MM.1S (cell line): Measurements from ENCODE around the gene OR52E5.

Experiments
- EZH2 ChIP-seq: fragments of 300-600 bp; sonication (generic); optimal IDR thresholded peaks from 2 replicates; pipeline ENCODE3; 2017; ENCODE audit warnings: low read depth, mild to moderate bottlenecking, antibody characterized with exemption, low read length, mixed read lengths
- TF ChIP-seq, protein P1 (sequence below): fragments of 300-600 bp; sonication (generic); IDR thresholded peaks from 2 replicates; pipeline ENCODE4 v1.5.1; 2016; ENCODE audit warnings: antibody characterized with exemption, low read length, mixed read lengths

- TF ChIP-seq, protein P1, sequence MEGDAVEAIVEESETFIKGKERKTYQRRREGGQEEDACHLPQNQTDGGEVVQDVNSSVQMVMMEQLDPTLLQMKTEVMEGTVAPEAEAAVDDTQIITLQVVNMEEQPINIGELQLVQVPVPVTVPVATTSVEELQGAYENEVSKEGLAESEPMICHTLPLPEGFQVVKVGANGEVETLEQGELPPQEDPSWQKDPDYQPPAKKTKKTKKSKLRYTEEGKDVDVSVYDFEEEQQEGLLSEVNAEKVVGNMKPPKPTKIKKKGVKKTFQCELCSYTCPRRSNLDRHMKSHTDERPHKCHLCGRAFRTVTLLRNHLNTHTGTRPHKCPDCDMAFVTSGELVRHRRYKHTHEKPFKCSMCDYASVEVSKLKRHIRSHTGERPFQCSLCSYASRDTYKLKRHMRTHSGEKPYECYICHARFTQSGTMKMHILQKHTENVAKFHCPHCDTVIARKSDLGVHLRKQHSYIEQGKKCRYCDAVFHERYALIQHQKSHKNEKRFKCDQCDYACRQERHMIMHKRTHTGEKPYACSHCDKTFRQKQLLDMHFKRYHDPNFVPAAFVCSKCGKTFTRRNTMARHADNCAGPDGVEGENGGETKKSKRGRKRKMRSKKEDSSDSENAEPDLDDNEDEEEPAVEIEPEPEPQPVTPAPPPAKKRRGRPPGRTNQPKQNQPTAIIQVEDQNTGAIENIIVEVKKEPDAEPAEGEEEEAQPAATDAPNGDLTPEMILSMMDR = no peak
- no peak for TF ChIP-seq EZH2
These were observed 45.6 kb downstream of the OR52E5 start for GRCh38 chr11:5938603-5938965.
